H9 (cell line): ENCODE measurements around the gene PLCB1. TPM values are rescaled to one million over a fixed set of nuclear protein-coding genes. Genes with fewer than 3 reads are reported as not detected.

Source experiments
- DNase-seq: peaks from one replicate; pipeline ENCODE4 v3.0.0-alpha.2; 2017
- H2AFZ ChIP-seq: one replicate; pipeline ENCODE4 v1.6.1; 2013; ENCODE audit warnings: mild to moderate bottlenecking, low read length, control low read depth, moderate library complexity
- H2AK5ac ChIP-seq: 2 replicates; pipeline ENCODE4 v1.6.1; 2013; ENCODE audit warnings: low read length, control low read depth, mixed read lengths; ENCODE audit not compliant: insufficient read length
- H2BK120ac ChIP-seq: one replicate; pipeline ENCODE4 v1.6.1; 2013; ENCODE audit warnings: low read depth, mild to moderate bottlenecking, low read length, control low read depth, inconsistent platforms; ENCODE audit not compliant: poor library complexity, severe bottlenecking
- H2BK12ac ChIP-seq: 2 replicates; pipeline ENCODE4 v1.6.1; 2013; ENCODE audit warnings: low read length, control low read depth, mixed read lengths, low read depth; ENCODE audit not compliant: insufficient read length
- H2BK15ac ChIP-seq: 2 replicates; pipeline ENCODE4 v1.6.1; 2013; ENCODE audit warnings: low read depth, low read length, control low read depth
- H2BK20ac ChIP-seq: one replicate; pipeline ENCODE4 v1.6.1; 2013; ENCODE audit warnings: low read depth, mild to moderate bottlenecking, low read length, control low read depth, inconsistent platforms; ENCODE audit not compliant: poor library complexity, severe bottlenecking
- H2BK5ac ChIP-seq: 2 replicates; pipeline ENCODE4 v1.6.1; 2013; ENCODE audit warnings: low read length, control low read depth, mixed read lengths; ENCODE audit not compliant: insufficient read length
- H3K14ac ChIP-seq: 2 replicates; pipeline ENCODE4 v1.6.1; 2013; ENCODE audit warnings: low read length, control low read depth; ENCODE audit not compliant: insufficient read depth
- H3K18ac ChIP-seq: 2 replicates; pipeline ENCODE4 v1.6.1; 2013; ENCODE audit warnings: low read depth, mild to moderate bottlenecking, mixed read lengths, low read length, control low read depth; ENCODE audit not compliant: insufficient read length
- H3K23ac ChIP-seq: 2 replicates; pipeline ENCODE4 v1.6.1; 2013; ENCODE audit warnings: low read length, control low read depth, mixed read lengths, low read depth; ENCODE audit not compliant: insufficient read length
- H3K23me2 ChIP-seq: 2 replicates; pipeline ENCODE4 v1.6.1; 2013; ENCODE audit warnings: low read depth, mild to moderate bottlenecking, mixed read lengths, low read length, control low read depth; ENCODE audit not compliant: insufficient read length, poor library complexity, severe bottlenecking
- H3K27ac ChIP-seq: 2 replicates; pipeline ENCODE4 v1.5.1; 2013; ENCODE audit warnings: low read length, control low read depth, mixed read lengths, low read depth; ENCODE audit not compliant: insufficient read length
- H3K27me3 ChIP-seq: 2 replicates; pipeline ENCODE4 v1.6.1; 2013; ENCODE audit warnings: low read length, control low read depth, inconsistent platforms; ENCODE audit not compliant: insufficient read depth
- H3K4ac ChIP-seq: 2 replicates; pipeline ENCODE4 v1.6.1; 2013; ENCODE audit warnings: low read depth, mild to moderate bottlenecking, control low read depth, inconsistent platforms, low read length, moderate library complexity
- H3K4me1 ChIP-seq: 2 replicates; pipeline ENCODE4 v1.6.1; 2013; ENCODE audit warnings: low read length, control low read depth, inconsistent platforms; ENCODE audit not compliant: insufficient read depth
- H3K4me2 ChIP-seq: 2 replicates; pipeline ENCODE4 v1.6.1; 2013; ENCODE audit warnings: low read length, control low read depth, mixed read lengths; ENCODE audit not compliant: insufficient read length, insufficient read depth
- H3K56ac ChIP-seq: 2 replicates; pipeline ENCODE4 v1.6.1; 2013; ENCODE audit warnings: low read depth, mild to moderate bottlenecking, mixed read lengths, low read length, control low read depth; ENCODE audit not compliant: insufficient read length
- H3K79me1 ChIP-seq: 2 replicates; pipeline ENCODE4 v1.6.1; 2013; ENCODE audit warnings: low read depth, mild to moderate bottlenecking, moderate library complexity, low read length, control low read depth, inconsistent platforms; ENCODE audit not compliant: insufficient read depth, poor library complexity, severe bottlenecking
- H3K79me2 ChIP-seq: 2 replicates; pipeline ENCODE4 v1.6.1; 2013; ENCODE audit warnings: low read length, control low read depth, inconsistent platforms; ENCODE audit not compliant: insufficient read depth
- H3K9ac ChIP-seq: 2 replicates; pipeline ENCODE4 v1.6.1; 2013; ENCODE audit warnings: low read length, control low read depth, mixed read lengths; ENCODE audit not compliant: insufficient read length; ENCODE audit errors: extremely low read depth
- H3K9me3 ChIP-seq: one replicate; pipeline ENCODE4 v1.6.1; 2013; ENCODE audit warnings: low read depth, low read length, inconsistent platforms; ENCODE audit not compliant: control insufficient read depth
- H3T11ph ChIP-seq: one replicate; pipeline ENCODE4 v1.6.1; 2013; ENCODE audit warnings: mild to moderate bottlenecking, low read length, control low read depth, inconsistent platforms
- H4K20me1 ChIP-seq: one replicate; pipeline ENCODE4 v1.6.1; 2013; ENCODE audit not compliant: control insufficient read depth, insufficient read length, insufficient read depth
- H4K5ac ChIP-seq: 2 replicates; pipeline ENCODE4 v1.6.1; 2013; ENCODE audit warnings: low read depth, mild to moderate bottlenecking, mixed read lengths, low read length, control low read depth; ENCODE audit not compliant: insufficient read length
- H4K8ac ChIP-seq: replicated peaks from 2 replicates; pipeline ENCODE4 v1.6.1; 2013; ENCODE audit warnings: low read length, control low read depth, mixed read lengths, low read depth; ENCODE audit not compliant: insufficient read length
- H4K91ac ChIP-seq: 2 replicates; pipeline ENCODE4 v1.6.1; 2013; ENCODE audit warnings: low read depth, mild to moderate bottlenecking, moderate library complexity, mixed read lengths, low read length, control low read depth; ENCODE audit not compliant: insufficient read length
- H3K27ac Mint-ChIP-seq, 3 experiments: 2 replicates in 2 of 3; 3 replicates in 1 of 3; pipeline ENCODE4 v1.8.0; 2020 to 2021; ENCODE audit warnings: mixed read lengths in 3 of 3, mild to moderate bottlenecking in 1 of 3, moderate library complexity in 1 of 3
- H3K27me3 Mint-ChIP-seq: 2 replicates; pipeline ENCODE4 v1.8.0; 2021; ENCODE audit warnings: low read depth, mild to moderate bottlenecking, moderate library complexity, mixed read lengths
- H3K36me3 Mint-ChIP-seq, 3 experiments: 2 replicates in 2 of 3; 3 replicates in 1 of 3; pipeline ENCODE4 v1.8.0; 2020 to 2021; ENCODE audit warnings: low read depth in 3 of 3, mixed read lengths in 3 of 3; ENCODE audit not compliant: insufficient read depth in 1 of 3
- H3K4me1 Mint-ChIP-seq, 2 experiments: 2 replicates each; pipeline ENCODE4 v1.8.0; 2020; ENCODE audit warnings: mixed read lengths in 2 of 2
- H3K4me3 Mint-ChIP-seq, 2 experiments: 2 replicates in 1 of 2; 3 replicates in 1 of 2; pipeline ENCODE4 v1.8.0; 2020 to 2021; ENCODE audit warnings: mild to moderate bottlenecking in 2 of 2, mixed read lengths in 2 of 2, moderate library complexity in 1 of 2
- H3K9me3 Mint-ChIP-seq, 2 experiments: 2 replicates in 1 of 2; 3 replicates in 1 of 2; pipeline ENCODE4 v1.8.0; 2020; ENCODE audit warnings: mild to moderate bottlenecking in 2 of 2, mixed read lengths in 2 of 2, moderate library complexity in 1 of 2
- total RNA-seq: library from RNA; stranded (reverse); gene quantifications from 2 replicates; pipeline ENCODE4 v1.2.1, GENCODE V29; 2021
- TF ChIP-seq, protein P1 (sequence below): fragments of 200-600 bp; sonication (generic); conservative IDR thresholded peaks from 3 replicates; pipeline ENCODE4 v1.8.0; 2021; ENCODE audit warnings: antibody characterized with exemption, mild to moderate bottlenecking

Gene PLCB1
- total RNA-seq, 1 experiment from 2014 or later, result 11.5 TPM

GRCh38 chr20:8265588-8265987 is 133.5 kb downstream of the PLCB1 start:
- no peak for DNase-seq

More at GRCh38 chr20:8265588-8265987, 133.5 kb downstream of the PLCB1 start:
- Mint-ChIP-seq H3K36me3 (no peaks in the 10 kb centered on the region), H3K9me3 (peaks cover 0 to 2% of the 10 kb centered on the region in 2 experiments; a peak in 1 of 5 replicates), H3K4me3 (no peak overlapping the region), H3K27me3 (no peaks in the 10 kb centered on the region; the same call in 1 of the 2 replicates), H3K4me1 (no peaks in the 10 kb centered on the region), H3K27ac (no peak overlapping the region)
- Histone ChIP-seq H3K14ac (no peak overlapping the region), H2BK12ac (no peak overlapping the region), H3K9me3 (no peaks in the 10 kb centered on the region), H3K4me1 (no peaks in the 10 kb centered on the region), H3K79me1 (no peaks in the 10 kb centered on the region), H3K56ac (no peak overlapping the region), H2AK5ac (no peak overlapping the region), H3T11ph (no peak overlapping the region), H4K5ac (no peak overlapping the region), H3K18ac (no peak overlapping the region), H4K8ac (no peak overlapping the region), H2AFZ (no peak overlapping the region), H3K79me2 (no peaks in the 10 kb centered on the region), H2BK120ac (no peak overlapping the region), H2BK20ac (no peak overlapping the region), H3K4ac (no peak overlapping the region), H3K9ac (no peak overlapping the region), H4K91ac (no peak overlapping the region), H2BK5ac (no peak overlapping the region), H3K23me2 (no peaks in the 10 kb centered on the region), H3K23ac (no peak overlapping the region), H4K20me1 (no peaks in the 10 kb centered on the region), H3K4me2 (no peak overlapping the region), H3K27ac (no peak overlapping the region), H3K27me3 (no peaks in the 10 kb centered on the region), H2BK15ac (no peak overlapping the region)
- TF ChIP-seq, protein P1, sequence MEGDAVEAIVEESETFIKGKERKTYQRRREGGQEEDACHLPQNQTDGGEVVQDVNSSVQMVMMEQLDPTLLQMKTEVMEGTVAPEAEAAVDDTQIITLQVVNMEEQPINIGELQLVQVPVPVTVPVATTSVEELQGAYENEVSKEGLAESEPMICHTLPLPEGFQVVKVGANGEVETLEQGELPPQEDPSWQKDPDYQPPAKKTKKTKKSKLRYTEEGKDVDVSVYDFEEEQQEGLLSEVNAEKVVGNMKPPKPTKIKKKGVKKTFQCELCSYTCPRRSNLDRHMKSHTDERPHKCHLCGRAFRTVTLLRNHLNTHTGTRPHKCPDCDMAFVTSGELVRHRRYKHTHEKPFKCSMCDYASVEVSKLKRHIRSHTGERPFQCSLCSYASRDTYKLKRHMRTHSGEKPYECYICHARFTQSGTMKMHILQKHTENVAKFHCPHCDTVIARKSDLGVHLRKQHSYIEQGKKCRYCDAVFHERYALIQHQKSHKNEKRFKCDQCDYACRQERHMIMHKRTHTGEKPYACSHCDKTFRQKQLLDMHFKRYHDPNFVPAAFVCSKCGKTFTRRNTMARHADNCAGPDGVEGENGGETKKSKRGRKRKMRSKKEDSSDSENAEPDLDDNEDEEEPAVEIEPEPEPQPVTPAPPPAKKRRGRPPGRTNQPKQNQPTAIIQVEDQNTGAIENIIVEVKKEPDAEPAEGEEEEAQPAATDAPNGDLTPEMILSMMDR, result no peak
